DOHH2 (cell line): ENCODE data around the gene DCAF4L1.

Experiments
- EZH2phosphoT487 ChIP-seq: fragments of 200-600 bp; sonication (generic); IDR thresholded peaks from 2 replicates; pipeline ENCODE4 v1.6.1; 2017; ENCODE audit warnings: borderline replicate concordance, mild to moderate bottlenecking, antibody characterized with exemption, low read length, moderate library complexity, mixed read lengths
- TF ChIP-seq, protein P1 (sequence below): fragments of 200-600 bp; sonication (generic); IDR thresholded peaks from one replicate; pipeline ENCODE4 v1.5.1; 2014; ENCODE audit warnings: antibody characterized with exemption, mild to moderate bottlenecking, low read depth, low read length; ENCODE audit not compliant: poor library complexity, severe bottlenecking

- TF ChIP-seq, protein P1, sequence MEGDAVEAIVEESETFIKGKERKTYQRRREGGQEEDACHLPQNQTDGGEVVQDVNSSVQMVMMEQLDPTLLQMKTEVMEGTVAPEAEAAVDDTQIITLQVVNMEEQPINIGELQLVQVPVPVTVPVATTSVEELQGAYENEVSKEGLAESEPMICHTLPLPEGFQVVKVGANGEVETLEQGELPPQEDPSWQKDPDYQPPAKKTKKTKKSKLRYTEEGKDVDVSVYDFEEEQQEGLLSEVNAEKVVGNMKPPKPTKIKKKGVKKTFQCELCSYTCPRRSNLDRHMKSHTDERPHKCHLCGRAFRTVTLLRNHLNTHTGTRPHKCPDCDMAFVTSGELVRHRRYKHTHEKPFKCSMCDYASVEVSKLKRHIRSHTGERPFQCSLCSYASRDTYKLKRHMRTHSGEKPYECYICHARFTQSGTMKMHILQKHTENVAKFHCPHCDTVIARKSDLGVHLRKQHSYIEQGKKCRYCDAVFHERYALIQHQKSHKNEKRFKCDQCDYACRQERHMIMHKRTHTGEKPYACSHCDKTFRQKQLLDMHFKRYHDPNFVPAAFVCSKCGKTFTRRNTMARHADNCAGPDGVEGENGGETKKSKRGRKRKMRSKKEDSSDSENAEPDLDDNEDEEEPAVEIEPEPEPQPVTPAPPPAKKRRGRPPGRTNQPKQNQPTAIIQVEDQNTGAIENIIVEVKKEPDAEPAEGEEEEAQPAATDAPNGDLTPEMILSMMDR = no peak
- TF ChIP-seq EZH2phosphoT487 = no peak
Observed at GRCh38 chr4:41976775-41977516, 4.6 kb upstream of the DCAF4L1 start.
